Cardiac muscle cell (in vitro differentiated cells and primary cell): ENCODE data around the gene CD164L2. TPM values are rescaled to one million over a fixed set of nuclear protein-coding genes. Genes with fewer than 3 reads are reported as not detected.

ENCODE experiments used
- DNase-seq, 2 donors: peaks; one replicate each; pipeline versions ENCODE4 v3.0.0 to v3.0.0-alpha.2; 2010 to 2017; ENCODE audit warnings: low read depth in 1 of 2, low spot score in 1 of 2
- H3K27ac ChIP-seq: fragments of 200-600 bp; sonication (generic); 2 replicates; pipeline ENCODE4 v1.5.1; 2016
- H3K27me3 ChIP-seq: fragments of 200-600 bp; sonication (generic); 2 replicates; pipeline ENCODE4 v1.6.0; 2016; ENCODE audit warnings: control low read depth
- H3K36me3 ChIP-seq: fragments of 200-600 bp; sonication (generic); 2 replicates; pipeline ENCODE4 v1.5.1; 2016; ENCODE audit warnings: control low read depth
- H3K4me1 ChIP-seq: fragments of 200-600 bp; sonication (generic); 2 replicates; pipeline ENCODE4 v1.8.1; 2017; ENCODE audit warnings: low read depth, mild to moderate bottlenecking, mixed run types
- H3K4me3 ChIP-seq: fragments of 200-600 bp; sonication (generic); 2 replicates; pipeline ENCODE4 v1.5.1; 2016; ENCODE audit warnings: mild to moderate bottlenecking
- H3K9me3 ChIP-seq: fragments of 200-600 bp; sonication (generic); 2 replicates; pipeline ENCODE4 v1.5.1; 2017; ENCODE audit warnings: low read depth, mild to moderate bottlenecking, control low read depth
- CTCF ChIP-seq: IDR thresholded peaks from 2 replicates; pipeline ENCODE4 v1.5.1; 2012; ENCODE audit warnings: low read depth, mild to moderate bottlenecking, low read length
- polyA plus RNA-seq: library from polyadenylated mRNA; unstranded; fragments of >200 nt; fragmentation: Nextera tagmentation; extraction: Ambion mirVana; gene quantifications from 2 replicates; pipeline ENCODE4 v1.2.1, GENCODE V29; 2016
- total RNA-seq: library from RNA; depleted of rRNA; stranded (reverse); fragments of >200 nt; gene quantifications from 2 replicates; pipeline ENCODE4 v1.2.3, GENCODE V29; 2016

The CD164L2 gene
- total and polyA plus RNA-seq, 2 experiments from 2014 or later = 0.24 to 0.62 TPM

GRCh38 chr1:27343639-27344025, 39.5 kb downstream of the CD164L2 start:
- no peaks in the 10 kb centered on the region for H3K9me3 ChIP-seq
- peaks cover 28% of the 10 kb centered on the region for H3K4me1 ChIP-seq
- no peaks in the 10 kb centered on the region for H3K27me3 ChIP-seq
- TF ChIP-seq CTCF = no peak
- H3K4me3 ChIP-seq = no peak overlapping the region
- H3K27ac ChIP-seq = no peak overlapping the region
- no peaks in the 10 kb centered on the region for H3K36me3 ChIP-seq
- DNase-seq = no peak

- Histone ChIP-seq H3K4me3 (no peak overlapping the region), H3K4me1 (peaks cover 29% of the 10 kb centered on the region), H3K36me3 (no peaks in the 10 kb centered on the region), H3K9me3 (no peaks in the 10 kb centered on the region), H3K27ac (peak overlapping the region; percentile 76), H3K27me3 (no peaks in the 10 kb centered on the region)
- DNase-seq = peak in 1 of 2 donors; percentile 65
- TF ChIP-seq CTCF = no peak
These were observed 40.1 kb downstream of the CD164L2 start for GRCh38 chr1:27342778-27343638.

- no peak for DNase-seq
- no peaks in the 10 kb centered on the region for H3K9me3 ChIP-seq
- H3K4me3 ChIP-seq = no peak overlapping the region
- H3K36me3 ChIP-seq = no peaks in the 10 kb centered on the region
- H3K27me3 ChIP-seq = no peaks in the 10 kb centered on the region
- H3K27ac ChIP-seq = peak overlapping the region; percentile 76
- H3K4me1 ChIP-seq = peaks cover 29% of the 10 kb centered on the region
- no peak for TF ChIP-seq CTCF
These were observed 40.7 kb downstream of the CD164L2 start for GRCh38 chr1:27342391-27342777.

GRCh38 chr1:27341525-27342252, 41.4 kb downstream of the CD164L2 start, which contains the start of gene SYTL1:
SYTL1 (plus strand) TSS chr1:27342022; CDS start chr1:27345335, 3,313 bp downstream.
- no peak for TF ChIP-seq CTCF
- Histone ChIP-seq H3K27me3 (no peaks in the 10 kb centered on the region), H3K36me3 (no peaks in the 10 kb centered on the region), H3K9me3 (no peaks in the 10 kb centered on the region), H3K27ac (peak within 1 kb of the TSS; percentile 76), H3K4me3 (peak within 1 kb of the TSS; percentile 14), H3K4me1 (peaks cover 29% of the 10 kb centered on the region)
- DNase-seq = peak; percentile 65 to 76

GRCh38 chr1:27339213-27339612, 43.9 kb downstream of the CD164L2 start:
- Histone ChIP-seq H3K27ac (peak overlapping the region; percentile 73), H3K9me3 (no peaks in the 10 kb centered on the region), H3K4me1 (peaks cover 29% of the 10 kb centered on the region), H3K4me3 (no peak overlapping the region), H3K27me3 (no peaks in the 10 kb centered on the region), H3K36me3 (no peaks in the 10 kb centered on the region)
- DNase-seq = no peak
- TF ChIP-seq CTCF = no peak
